Fibroblast of the aortic adventitia (primary cell): ENCODE data around the gene GOLM1. TPM values are rescaled to one million over a fixed set of nuclear protein-coding genes. Genes with fewer than 3 reads are reported as not detected.

Experiments
- DNase-seq: peaks from one replicate; pipeline ENCODE4 v3.0.0-alpha.2; 2010; ENCODE audit warnings: low read depth
- H3K4me3 ChIP-seq: 2 replicates; pipeline ENCODE4 v1.5.1; 2011; ENCODE audit warnings: low read depth, mild to moderate bottlenecking, control low read depth, low read length, moderate library complexity
- CTCF ChIP-seq: IDR thresholded peaks from 2 replicates; pipeline ENCODE4 v1.5.1; 2011; ENCODE audit warnings: mild to moderate bottlenecking, low read length, control low read depth, inconsistent platforms; ENCODE audit not compliant: insufficient read depth
- total RNA-seq: library from RNA; depleted of rRNA; stranded (reverse); fragments of >200 nt; gene quantifications from 2 replicates; pipeline ENCODE4 v1.2.3, GENCODE V29; 2012; ENCODE audit warnings: low replicate concordance

GOLM1 gene
- total RNA-seq, 1 donor = 53.5 TPM

- no peak for DNase-seq
- H3K4me3 ChIP-seq = no peak overlapping the region
- TF ChIP-seq CTCF = no peak
These were observed 52.4 kb downstream of the GOLM1 start for GRCh38 chr9:86046930-86047341.

GRCh38 chr9:86046071-86046636 is 53.2 kb downstream of the GOLM1 start:
- no peak for TF ChIP-seq CTCF

GRCh38 chr9:86045654-86046053 is 53.7 kb downstream of the GOLM1 start:
- DNase-seq = no peak
- H3K4me3 ChIP-seq = no peak overlapping the region
- TF ChIP-seq CTCF = no peak

More at GRCh38 chr9:86046071-86046636, 53.2 kb downstream of the GOLM1 start:
- DNase-seq = no peak
- H3K4me3 ChIP-seq = no peak overlapping the region

GRCh38 chr9:86043999-86044398 is 55.4 kb downstream of the GOLM1 start:
- H3K4me3 ChIP-seq = no peak overlapping the region
- TF ChIP-seq CTCF = no peak
- no peak for DNase-seq

GRCh38 chr9:86043586-86043985 is 55.8 kb downstream of the GOLM1 start:
- H3K4me3 ChIP-seq = no peak overlapping the region
- no peak for TF ChIP-seq CTCF
- no peak for DNase-seq

GRCh38 chr9:86042199-86042978 is 57.0 kb downstream of the GOLM1 start:
- no peak for DNase-seq
- no peak for TF ChIP-seq CTCF
- H3K4me3 ChIP-seq = no peak overlapping the region
